Measurements from ENCODE around the gene ATP13A3.

GRCh38 chr3:194395212-194395611 lies 91.6 kb downstream of the ATP13A3 start:
- TF ChIP-seq CTCF (IDR thresholded peaks at IDR 0.05) = no peak
- TF ChIP-seq POLR2A (IDR thresholded peaks at IDR 0.05) = no peak
- TF ChIP-seq POLR2AphosphoS5 (IDR thresholded peaks at IDR 0.05) = no peak

All from transverse colon (tissue), 4 donors.